Kidney (tissue), 14 donors: ENCODE data around the gene FAM13A. TPM values are rescaled to one million over a fixed set of nuclear protein-coding genes. Genes with fewer than 3 reads are reported as not detected.
A peak's percentile ranks its signal among the peaks of the same experiment; 100 is the strongest.

ENCODE experiments used
- DNase-seq, 5 donors: peaks; one replicate each; pipeline ENCODE4 v3.0.0-alpha.2; 2013 to 2020
- FAIRE-seq: peaks from 2 replicates; lab custom pipeline; 2012; peaks lifted over from hg19 to GRCh38; lab: Jason Lieb, UNC
- H3K27ac ChIP-seq, 2 donors: one replicate each; pipeline ENCODE4 v1.7.0; 2013; ENCODE audit warnings: low read depth in 2 of 2, low read length in 2 of 2, inconsistent platforms in 1 of 2
- H3K27me3 ChIP-seq: one replicate; pipeline ENCODE4 v1.7.1; 2013; ENCODE audit warnings: low read length, inconsistent platforms; ENCODE audit not compliant: control insufficient read depth, insufficient read depth
- H3K36me3 ChIP-seq, 3 donors: one replicate each; pipeline versions ENCODE4 v1.7.0 to v1.7.1; 2013; ENCODE audit warnings: low read length in 3 of 3, control low read depth in 1 of 3, inconsistent platforms in 1 of 3; ENCODE audit not compliant: insufficient read depth in 3 of 3, control insufficient read depth in 2 of 3
- H3K4me1 ChIP-seq, 3 donors: one replicate each; pipeline versions ENCODE4 v1.7.0 to v1.7.1; 2013; ENCODE audit warnings: low read length in 3 of 3, inconsistent platforms in 1 of 3, low read depth in 1 of 3; ENCODE audit not compliant: control insufficient read depth in 2 of 3, insufficient read depth in 2 of 3
- H3K4me3 ChIP-seq, 3 donors: one replicate each; pipeline versions ENCODE4 v1.7.0 to v1.8.1; 2013; ENCODE audit warnings: low read length in 3 of 3, control low read depth in 1 of 3, inconsistent platforms in 1 of 3
- H3K9ac ChIP-seq, 3 donors: one replicate each; pipeline versions ENCODE4 v1.7.0 to v1.7.1; 2013; ENCODE audit warnings: low read length in 3 of 3, control low read depth in 1 of 3, inconsistent platforms in 1 of 3
- H3K9me3 ChIP-seq, 3 donors: one replicate each; pipeline versions ENCODE4 v1.7.0 to v1.7.1; 2013; ENCODE audit warnings: low read length in 3 of 3, control low read depth in 1 of 3, inconsistent platforms in 1 of 3; ENCODE audit not compliant: control insufficient read depth in 2 of 3, insufficient read depth in 1 of 3
- intact Hi-C: fragments of 100-400 bp; cut with DNase I; formaldehyde crosslinking; loops from one replicate; pipeline ENCODE4 v1.11.1; 2022
- polyA plus RNA-seq: library from polyadenylated mRNA; stranded (reverse); fragments of 350-450 nt; fragmentation: Illumina TruSeq; extraction: RNeasy Lipid Tissue Mini Kit (QIAGEN cat#74804); gene quantifications from one replicate; pipeline ENCODE4 v1.2.3, GENCODE V29; 2014; ENCODE audit warnings: low read depth, low replicate concordance; ENCODE audit not compliant: insufficient read depth
- total RNA-seq: library from RNA; stranded (reverse); fragmentation: NEBNext Ultra II Directional; extraction: Animal tissue kit (Norgen Biotek cat#: 25700); gene quantifications from one replicate; pipeline ENCODE4 v1.2.1, GENCODE V29; 2021
- TF ChIP-seq, protein P1 (sequence below): IDR thresholded peaks from 3 replicates; pipeline ENCODE4 v1.5.1; 2012; ENCODE audit warnings: mild to moderate bottlenecking, moderate library complexity, borderline replicate concordance; ENCODE audit not compliant: insufficient read depth; ENCODE audit errors: extremely low read depth
- donor health status: control.
- donor health status: control.
- donor health status: control.
- donor health status: control.
- donor health status: control.
- donor health status: DM: yes; HTN: yes; CAD: no.
- donor health status: Normal renal cell carcinoma (clear cell type).

FAM13A gene
- total and polyA plus RNA-seq, 2 donors from 2014 or later: 12.9 to 48.3 TPM

DNA sequence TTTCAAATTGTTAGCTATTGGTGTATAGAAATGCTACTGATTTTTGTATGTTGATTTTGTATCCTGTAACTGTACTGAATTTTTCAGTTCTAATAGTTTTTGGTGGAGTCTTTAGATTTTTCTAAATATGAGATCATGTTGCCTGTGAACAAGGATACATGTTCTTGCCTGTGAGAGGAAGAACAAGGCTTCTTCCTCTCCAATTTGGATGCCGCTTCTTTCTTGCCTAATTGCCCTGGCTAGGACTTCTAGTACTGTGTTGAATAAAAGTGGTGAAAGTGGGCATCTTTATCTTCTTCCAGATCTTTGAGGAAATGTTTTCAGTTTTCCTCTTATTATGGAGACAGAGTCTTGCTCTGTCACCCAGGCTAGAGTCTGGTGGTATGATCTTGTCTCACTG lies 343.2 kb downstream of the FAM13A start:
- DNase-seq (no peak), FAIRE-seq (no peak)
- peaks cover 0 to 15% (median 8%) of the 10 kb centered on the region in 3 donors for H3K36me3 ChIP-seq
- H3K4me3 ChIP-seq: no peak overlapping the region
- peaks cover 0 to 8% (median 6%) of the 10 kb centered on the region in 3 donors for H3K9me3 ChIP-seq
- H3K27me3 ChIP-seq: no peaks in the 10 kb centered on the region
- H3K9ac ChIP-seq: no peak overlapping the region
- intact Hi-C loops: no loop called here
- no peaks in the 10 kb centered on the region for H3K4me1 ChIP-seq
- no peak overlapping the region for H3K27ac ChIP-seq
- TF ChIP-seq, protein P1, sequence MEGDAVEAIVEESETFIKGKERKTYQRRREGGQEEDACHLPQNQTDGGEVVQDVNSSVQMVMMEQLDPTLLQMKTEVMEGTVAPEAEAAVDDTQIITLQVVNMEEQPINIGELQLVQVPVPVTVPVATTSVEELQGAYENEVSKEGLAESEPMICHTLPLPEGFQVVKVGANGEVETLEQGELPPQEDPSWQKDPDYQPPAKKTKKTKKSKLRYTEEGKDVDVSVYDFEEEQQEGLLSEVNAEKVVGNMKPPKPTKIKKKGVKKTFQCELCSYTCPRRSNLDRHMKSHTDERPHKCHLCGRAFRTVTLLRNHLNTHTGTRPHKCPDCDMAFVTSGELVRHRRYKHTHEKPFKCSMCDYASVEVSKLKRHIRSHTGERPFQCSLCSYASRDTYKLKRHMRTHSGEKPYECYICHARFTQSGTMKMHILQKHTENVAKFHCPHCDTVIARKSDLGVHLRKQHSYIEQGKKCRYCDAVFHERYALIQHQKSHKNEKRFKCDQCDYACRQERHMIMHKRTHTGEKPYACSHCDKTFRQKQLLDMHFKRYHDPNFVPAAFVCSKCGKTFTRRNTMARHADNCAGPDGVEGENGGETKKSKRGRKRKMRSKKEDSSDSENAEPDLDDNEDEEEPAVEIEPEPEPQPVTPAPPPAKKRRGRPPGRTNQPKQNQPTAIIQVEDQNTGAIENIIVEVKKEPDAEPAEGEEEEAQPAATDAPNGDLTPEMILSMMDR: no peak

DNA sequence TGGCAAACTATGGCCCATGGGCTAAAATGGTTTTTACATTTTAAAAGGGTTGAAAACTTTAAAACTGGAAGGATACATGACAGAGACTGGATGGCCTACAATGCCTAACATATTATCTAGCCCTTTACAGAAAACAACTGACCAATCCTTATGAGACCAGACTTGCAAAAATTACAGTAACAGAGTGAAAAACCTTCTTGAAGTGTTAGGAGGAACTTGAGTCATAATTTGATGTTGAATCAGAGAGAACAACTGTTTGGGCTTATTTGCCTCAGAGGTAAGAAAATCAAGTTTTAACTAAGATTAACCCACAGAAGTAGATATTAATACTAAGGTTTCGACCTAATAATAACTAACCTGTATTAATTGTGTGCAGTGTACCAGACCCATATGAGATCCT lies 347.0 kb downstream of the FAM13A start:
- Histone ChIP-seq H3K27ac (no peak overlapping the region), H3K9ac (no peak overlapping the region), H3K4me1 (peaks cover 0 to 2% (median 0%) of the 10 kb centered on the region in 3 donors), H3K36me3 (peaks cover 0 to 7% (median 4%) of the 10 kb centered on the region in 3 donors), H3K9me3 (no peaks in the 10 kb centered on the region), H3K27me3 (no peaks in the 10 kb centered on the region), H3K4me3 (no peak overlapping the region)
- DNase-seq (no peak), FAIRE-seq (no peak)
- TF ChIP-seq, protein P1: no peak
- intact Hi-C loops: loop anchor here (10.0 kb wide), 1 partner anchor 315 kb away; no protein-coding TSS in a partner anchor

DNA sequence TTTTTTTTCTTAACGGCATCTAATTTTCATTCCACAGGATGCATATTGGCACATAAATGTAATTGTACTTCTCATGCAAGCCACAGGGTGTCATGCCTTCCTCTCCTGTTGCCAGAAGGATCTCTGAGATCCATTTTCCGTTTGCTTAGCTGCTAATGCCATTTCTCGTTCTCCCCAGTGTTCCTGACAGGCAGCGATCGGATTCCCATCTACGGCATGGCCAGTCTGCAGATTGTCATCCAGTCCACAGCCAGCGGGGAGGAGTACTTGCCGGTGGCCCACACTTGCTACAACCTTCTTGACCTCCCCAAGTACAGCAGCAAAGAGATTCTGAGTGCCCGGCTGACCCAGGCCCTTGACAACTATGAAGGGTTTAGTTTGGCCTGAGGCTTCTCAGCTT lies 350.4 kb downstream of the FAM13A start:
- no peaks in the 10 kb centered on the region for H3K9me3 ChIP-seq
- H3K27me3 ChIP-seq: no peaks in the 10 kb centered on the region
- TF ChIP-seq, protein P1: peak; percentile 84
- peaks cover 0 to 3% (median under 1%) of the 10 kb centered on the region in 3 donors for H3K36me3 ChIP-seq
- H3K4me1 ChIP-seq: peaks cover 0 to 2% (median 0%) of the 10 kb centered on the region in 3 donors
- H3K9ac ChIP-seq: peak overlapping the region in 1 of 3 donors; percentile 42
- DNase-seq (peak; percentile 37 to 78 (median 66)), FAIRE-seq (no peak)
- H3K4me3 ChIP-seq: no peak overlapping the region
- intact Hi-C loops: loop anchor here (10.0 kb wide), 1 partner anchor 318 kb away; no protein-coding TSS in a partner anchor
- no peak overlapping the region for H3K27ac ChIP-seq
